Breast epithelium (tissue), 4 donors: ENCODE measurements around the gene FANK1. TPM values are rescaled to one million over a fixed set of nuclear protein-coding genes. Genes with fewer than 3 reads are reported as not detected.

Experiments
- DNase-seq, 2 donors: peaks; one replicate each; pipeline ENCODE4 v3.0.0-alpha.2; 2019; ENCODE audit warnings: low spot score in 2 of 2
- H3K27ac ChIP-seq, 2 donors: fragments of 200-600 bp; sonication (generic) in 1 of 2; one replicate each; pipeline ENCODE4 v1.5.1; 2016 to 2019; ENCODE audit warnings: mild to moderate bottlenecking in 1 of 2
- H3K27me3 ChIP-seq, 2 donors: fragments of 200-600 bp; sonication (generic) in 1 of 2; one replicate each; pipeline versions ENCODE4 v1.5.1 to v1.6.0; 2017 to 2019; ENCODE audit warnings: control low read depth in 1 of 2, mild to moderate bottlenecking in 1 of 2
- H3K36me3 ChIP-seq: fragments of 200-600 bp; one replicate; pipeline ENCODE4 v1.5.1; 2019
- H3K4me1 ChIP-seq, 2 donors: fragments of 200-600 bp; sonication (generic); one replicate each; pipeline ENCODE4 v1.5.1; 2016 to 2019; ENCODE audit warnings: control low read depth in 1 of 2
- H3K4me3 ChIP-seq, 3 donors: fragments of 200-600 bp; sonication (generic); 1 replicate in 2 of 3; 2 replicates in 1 of 3; pipeline ENCODE4 v1.5.1; 2016 to 2019; ENCODE audit warnings: mild to moderate bottlenecking in 3 of 3, moderate library complexity in 2 of 3
- H3K9me3 ChIP-seq, 2 donors: fragments of 200-600 bp; sonication (generic) in 1 of 2; one replicate each; pipeline ENCODE4 v1.5.1; 2016 to 2019; ENCODE audit warnings: control low read depth in 1 of 2
- POLR2A ChIP-seq: fragments of 450-650 bp; IDR thresholded peaks from one replicate; pipeline ENCODE4 v1.6.1; 2016; ENCODE audit warnings: antibody characterized with exemption, mild to moderate bottlenecking, moderate library complexity
- POLR2AphosphoS5 ChIP-seq, 3 donors: sonication (generic); formaldehyde crosslinking; IDR thresholded peaks; one replicate each; pipeline ENCODE4 v1.6.1; 2017; ENCODE audit warnings: antibody characterized with exemption in 3 of 3
- intact Hi-C: fragments of 100-400 bp; cut with DNase I; formaldehyde crosslinking; loops from one replicate; pipeline ENCODE4 v1.15.1; 2023; ENCODE audit warnings: low total_unique reads
- total RNA-seq, 3 donors: library from RNA; depleted of rRNA; stranded (reverse); fragments of >200 nt; gene quantifications; one replicate each; pipeline ENCODE4 v1.1.0, GENCODE V29; 2016
- TF ChIP-seq, protein P1 (sequence below), 3 donors: fragments of 450-650 bp; IDR thresholded peaks; one replicate each; pipeline ENCODE4 v1.5.1; 2016 to 2017; ENCODE audit warnings: antibody characterized with exemption in 3 of 3, mild to moderate bottlenecking in 3 of 3, moderate library complexity in 3 of 3

FANK1 gene
- total RNA-seq, 3 donors from 2014 or later: 2.6 to 18.1 (median 13.8) TPM

DNA sequence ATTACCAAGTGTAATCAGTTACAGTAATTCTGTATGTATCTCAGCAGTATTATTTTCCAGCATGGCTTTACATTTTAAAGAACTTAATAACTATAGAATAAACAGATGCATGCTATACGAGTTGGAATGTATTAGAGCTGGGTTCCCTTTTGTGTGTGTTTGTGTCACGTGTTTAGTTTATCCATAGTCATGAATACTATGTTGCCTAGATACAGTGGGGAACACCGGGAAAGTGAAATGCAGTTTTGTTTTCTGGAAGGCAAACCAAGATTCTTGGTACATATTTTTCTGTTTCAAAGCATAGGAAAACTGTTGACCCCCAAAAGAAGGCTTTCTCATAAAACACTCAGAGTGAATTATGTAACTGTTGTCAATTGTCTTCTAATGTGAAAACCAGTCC lies 119.0 kb downstream of the FANK1 start:
- no peak for DNase-seq
- no peaks in the 10 kb centered on the region for H3K4me1 ChIP-seq
- H3K9me3 ChIP-seq: no peaks in the 10 kb centered on the region
- no peak for TF ChIP-seq POLR2AphosphoS5 (IDR thresholded peaks at IDR 0.05)
- TF ChIP-seq, protein P1, sequence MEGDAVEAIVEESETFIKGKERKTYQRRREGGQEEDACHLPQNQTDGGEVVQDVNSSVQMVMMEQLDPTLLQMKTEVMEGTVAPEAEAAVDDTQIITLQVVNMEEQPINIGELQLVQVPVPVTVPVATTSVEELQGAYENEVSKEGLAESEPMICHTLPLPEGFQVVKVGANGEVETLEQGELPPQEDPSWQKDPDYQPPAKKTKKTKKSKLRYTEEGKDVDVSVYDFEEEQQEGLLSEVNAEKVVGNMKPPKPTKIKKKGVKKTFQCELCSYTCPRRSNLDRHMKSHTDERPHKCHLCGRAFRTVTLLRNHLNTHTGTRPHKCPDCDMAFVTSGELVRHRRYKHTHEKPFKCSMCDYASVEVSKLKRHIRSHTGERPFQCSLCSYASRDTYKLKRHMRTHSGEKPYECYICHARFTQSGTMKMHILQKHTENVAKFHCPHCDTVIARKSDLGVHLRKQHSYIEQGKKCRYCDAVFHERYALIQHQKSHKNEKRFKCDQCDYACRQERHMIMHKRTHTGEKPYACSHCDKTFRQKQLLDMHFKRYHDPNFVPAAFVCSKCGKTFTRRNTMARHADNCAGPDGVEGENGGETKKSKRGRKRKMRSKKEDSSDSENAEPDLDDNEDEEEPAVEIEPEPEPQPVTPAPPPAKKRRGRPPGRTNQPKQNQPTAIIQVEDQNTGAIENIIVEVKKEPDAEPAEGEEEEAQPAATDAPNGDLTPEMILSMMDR (IDR thresholded peaks at IDR 0.05): no peak
- TF ChIP-seq POLR2A: no peak
- intact Hi-C loops: no loop called here
- no peaks in the 10 kb centered on the region for H3K36me3 ChIP-seq
- H3K27ac ChIP-seq: no peak overlapping the region
- no peaks in the 10 kb centered on the region for H3K27me3 ChIP-seq
- no peak overlapping the region for H3K4me3 ChIP-seq

DNA sequence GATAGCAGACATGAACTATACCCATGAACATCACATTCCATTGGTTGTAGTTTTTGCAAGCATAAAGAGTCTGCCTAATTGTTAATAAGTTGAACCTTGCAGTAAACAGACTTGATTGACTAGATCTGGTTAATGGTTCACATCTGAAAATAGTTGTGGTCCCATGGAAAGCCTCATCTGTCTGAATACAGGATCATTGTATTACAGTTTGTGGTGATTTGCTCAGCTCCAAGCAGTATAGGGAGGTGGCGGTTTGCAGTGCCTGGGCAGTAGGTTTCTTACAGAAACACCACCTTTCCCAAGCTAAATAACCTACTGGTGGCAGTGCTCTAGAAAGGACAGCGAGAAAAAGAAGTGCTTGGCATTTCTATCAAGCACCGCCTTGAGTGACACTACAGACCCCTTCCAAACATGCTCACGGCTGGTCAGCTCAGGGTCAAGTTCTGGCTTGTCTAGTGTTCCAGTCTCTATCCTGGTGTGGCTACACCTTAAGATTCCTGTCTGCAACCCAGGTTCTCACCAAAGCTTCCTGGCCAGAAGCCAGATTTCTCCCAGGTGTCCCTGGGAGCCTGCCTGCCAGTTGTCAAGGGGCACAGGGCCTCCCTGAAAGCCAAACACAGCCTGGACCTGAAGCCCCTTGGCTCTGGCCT lies 119.9 kb downstream of the FANK1 start:
- intact Hi-C loops: no loop called here
- Histone ChIP-seq H3K36me3 (no peaks in the 10 kb centered on the region), H3K27ac (no peak overlapping the region), H3K27me3 (no peaks in the 10 kb centered on the region), H3K4me3 (no peak overlapping the region), H3K9me3 (no peaks in the 10 kb centered on the region), H3K4me1 (no peaks in the 10 kb centered on the region)
- no peak for DNase-seq
- TF ChIP-seq, protein P1 (IDR thresholded peaks at IDR 0.05): no peak
- no peak for TF ChIP-seq POLR2AphosphoS5 (IDR thresholded peaks at IDR 0.05)
- no peak for TF ChIP-seq POLR2A

DNA sequence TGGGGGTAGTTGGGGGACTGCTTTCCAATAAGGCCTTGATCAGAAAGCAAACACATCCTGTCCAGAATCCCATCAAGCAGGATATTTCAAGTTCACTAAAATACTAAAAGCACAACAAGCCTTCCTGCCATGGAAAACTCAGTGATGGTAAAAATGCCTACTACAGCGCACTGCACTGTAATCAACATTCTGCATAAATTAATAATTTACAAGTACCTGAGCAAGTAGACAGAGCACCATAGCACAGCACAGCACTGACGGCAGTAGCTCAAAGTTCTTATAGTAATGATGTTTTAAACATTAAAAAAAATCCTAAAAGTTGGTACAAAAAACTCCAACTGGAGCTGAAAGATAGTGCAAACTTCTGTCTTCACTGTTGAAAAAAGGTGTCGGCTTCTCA lies 120.5 kb downstream of the FANK1 start:
- DNase-seq: no peak
- intact Hi-C loops: no loop called here
- H3K4me1 ChIP-seq: no peaks in the 10 kb centered on the region
- no peaks in the 10 kb centered on the region for H3K36me3 ChIP-seq
- no peak overlapping the region for H3K4me3 ChIP-seq
- no peaks in the 10 kb centered on the region for H3K9me3 ChIP-seq
- H3K27me3 ChIP-seq: no peaks in the 10 kb centered on the region
- H3K27ac ChIP-seq: no peak overlapping the region
- TF ChIP-seq POLR2AphosphoS5 (IDR thresholded peaks at IDR 0.05) (no peak), POLR2A (no peak)
- TF ChIP-seq, protein P1 (IDR thresholded peaks at IDR 0.05): no peak

DNA sequence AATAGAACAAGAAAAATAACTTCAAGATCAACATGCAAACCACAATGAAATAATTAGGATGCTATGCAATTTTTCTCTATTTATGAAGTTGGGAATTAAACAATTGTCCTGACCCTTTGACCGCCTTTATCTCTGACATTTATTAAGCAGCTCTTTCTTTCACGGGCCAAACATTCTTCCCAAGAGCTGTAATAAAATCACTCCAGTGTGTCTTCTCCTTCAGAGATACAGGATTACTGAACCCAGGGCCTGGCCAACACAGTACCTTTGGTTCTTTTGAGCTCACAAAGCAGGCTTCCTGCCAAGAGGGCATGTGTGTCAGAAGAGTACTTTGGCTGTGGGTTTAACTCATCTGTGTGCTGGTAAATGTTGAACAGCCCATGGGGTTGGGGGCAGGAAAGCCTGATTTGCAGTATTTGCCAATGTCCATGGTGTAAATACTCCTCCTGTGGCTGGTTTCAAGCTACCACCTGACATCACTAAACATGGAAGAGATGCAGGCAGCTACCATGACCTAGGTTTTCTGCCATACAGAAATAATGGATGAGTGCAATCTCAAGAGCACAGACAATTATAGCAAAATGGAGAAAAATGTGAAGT lies 121.7 kb downstream of the FANK1 start:
- Histone ChIP-seq H3K27ac (peak overlapping the region in 1 of 2 donors; percentile 44), H3K4me1 (no peaks in the 10 kb centered on the region), H3K27me3 (no peaks in the 10 kb centered on the region), H3K36me3 (no peaks in the 10 kb centered on the region), H3K9me3 (no peaks in the 10 kb centered on the region), H3K4me3 (no peak overlapping the region)
- no peak for DNase-seq
- intact Hi-C loops: no loop called here
- TF ChIP-seq POLR2AphosphoS5 (IDR thresholded peaks at IDR 0.05) (no peak), POLR2A (no peak)
- TF ChIP-seq, protein P1 (IDR thresholded peaks at IDR 0.05): no peak

DNA sequence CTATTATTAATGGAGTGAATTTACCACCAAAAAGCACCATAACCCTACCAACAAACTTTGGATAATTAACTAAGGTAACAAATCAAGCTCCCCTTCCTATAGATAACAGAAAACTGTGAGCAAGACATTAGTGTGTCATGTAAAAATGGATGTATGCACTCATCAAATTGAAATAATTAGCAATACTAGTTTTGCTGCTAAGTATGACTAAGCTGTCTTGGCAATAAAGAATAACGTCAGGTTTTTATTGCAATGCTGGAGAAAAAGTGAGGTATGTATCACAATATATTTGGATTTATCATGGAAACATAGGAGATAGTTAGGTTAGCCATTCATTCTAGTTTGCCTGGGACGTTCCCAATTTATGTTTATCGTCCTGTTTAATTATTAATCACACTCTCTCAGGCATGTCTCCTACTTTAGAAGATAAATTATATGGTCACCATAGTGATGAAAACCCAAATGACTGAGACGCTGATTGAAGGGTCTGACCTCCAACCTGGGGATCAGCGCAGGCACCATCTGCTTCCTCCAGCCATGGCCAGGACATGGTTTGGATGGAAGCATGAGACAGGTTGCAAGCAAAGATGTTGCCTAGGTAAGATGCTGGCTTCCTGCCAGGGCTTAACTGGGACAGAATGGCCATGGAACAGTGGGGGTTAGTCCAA lies 125.6 kb downstream of the FANK1 start:
- Histone ChIP-seq H3K9me3 (no peaks in the 10 kb centered on the region), H3K27ac (no peak overlapping the region), H3K4me1 (no peaks in the 10 kb centered on the region), H3K27me3 (no peaks in the 10 kb centered on the region), H3K36me3 (no peaks in the 10 kb centered on the region), H3K4me3 (no peak overlapping the region)
- TF ChIP-seq, protein P1 (IDR thresholded peaks at IDR 0.05): no peak
- TF ChIP-seq POLR2A: no peak
- TF ChIP-seq POLR2AphosphoS5 (IDR thresholded peaks at IDR 0.05): no peak
- intact Hi-C loops: no loop called here
- no peak for DNase-seq
